NCI-H1694 (cell line): Measurements from ENCODE around the gene IL17A.
"Not testable (repeated sequence)": the region's sequence is repeated elsewhere in the genome, so short reads cannot be mapped to it uniquely, and the experiment has no call there.

Experiments used
- DNase-seq: peaks from one replicate; lab custom pipeline; 2025; lab: John Stamatoyannopoulos, UW

IL17A gene

DNA sequence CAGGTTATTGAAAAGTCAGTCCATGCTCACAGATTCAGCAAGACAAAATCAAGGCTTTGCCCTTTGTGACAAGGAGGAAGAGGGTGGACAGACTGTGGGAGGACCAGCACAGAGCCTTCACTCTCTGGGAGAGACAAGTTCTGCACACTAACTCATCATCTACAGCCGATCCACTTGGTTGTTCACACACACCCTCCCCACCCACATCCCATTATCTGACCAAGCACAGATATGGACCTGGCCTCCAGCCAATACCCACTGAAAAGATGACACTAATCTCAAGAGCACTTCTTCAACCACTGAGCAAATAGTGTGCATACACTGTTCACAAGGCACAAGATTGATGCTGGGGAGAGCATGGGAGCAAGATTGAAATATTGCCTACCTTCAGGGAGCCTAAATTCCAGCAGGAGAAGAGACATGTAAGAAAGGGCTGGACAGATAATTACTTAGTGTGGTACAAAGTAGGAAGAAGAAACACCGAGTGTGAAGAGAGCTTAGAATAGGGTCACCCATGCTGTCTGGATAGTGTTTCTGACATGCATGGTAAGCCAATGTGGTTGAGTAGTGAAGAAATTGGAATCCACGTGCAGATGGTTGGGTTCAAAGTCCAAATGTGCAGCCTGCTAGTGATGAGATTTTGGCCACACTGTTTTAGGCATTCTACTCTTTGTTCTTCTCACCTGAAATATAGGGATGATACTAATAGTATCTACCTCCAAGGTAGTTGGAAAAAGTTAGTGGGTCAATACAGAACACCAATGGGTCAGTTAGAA lies 21.7 kb upstream of the IL17A start:
- no peak for DNase-seq

DNA sequence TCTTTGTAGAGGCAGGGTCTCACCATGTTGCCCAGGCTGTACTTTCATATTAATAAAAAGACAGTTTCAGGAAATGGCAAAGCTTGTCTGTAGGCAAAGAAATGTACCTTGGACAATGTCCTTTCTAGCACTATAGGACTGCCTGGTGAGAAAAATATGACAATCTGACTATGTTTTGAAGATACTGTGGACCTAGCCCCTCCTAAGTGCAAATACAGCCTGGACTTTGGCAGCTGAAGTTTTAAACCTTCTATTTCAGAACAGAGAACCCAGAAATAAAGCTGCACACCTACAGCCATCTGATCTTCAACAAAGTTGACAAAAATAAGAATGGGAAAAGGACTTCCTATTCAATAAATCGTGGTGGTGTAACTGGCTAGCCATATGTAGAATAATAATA lies 18.9 kb upstream of the IL17A start:
- DNase-seq, result no peak

DNA sequence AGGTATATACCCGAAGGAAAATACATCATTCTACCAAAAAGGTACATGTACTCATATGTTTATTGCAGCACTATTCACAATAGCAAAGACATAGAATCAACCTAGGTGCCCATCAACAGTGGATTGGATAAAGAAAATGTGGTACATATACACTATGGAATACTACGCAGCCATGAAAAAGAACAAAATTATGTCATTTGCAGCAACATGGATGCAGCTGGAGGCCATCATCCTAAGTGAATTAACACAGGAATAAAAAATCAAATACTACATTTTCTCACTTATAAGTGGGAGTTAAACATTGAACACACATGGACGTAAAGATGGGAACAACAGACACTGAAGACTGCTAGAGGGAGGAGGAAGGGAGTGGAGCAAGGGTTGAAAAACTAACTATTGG lies 17.8 kb upstream of the IL17A start:
- DNase-seq, result not testable (repeated sequence)

DNA sequence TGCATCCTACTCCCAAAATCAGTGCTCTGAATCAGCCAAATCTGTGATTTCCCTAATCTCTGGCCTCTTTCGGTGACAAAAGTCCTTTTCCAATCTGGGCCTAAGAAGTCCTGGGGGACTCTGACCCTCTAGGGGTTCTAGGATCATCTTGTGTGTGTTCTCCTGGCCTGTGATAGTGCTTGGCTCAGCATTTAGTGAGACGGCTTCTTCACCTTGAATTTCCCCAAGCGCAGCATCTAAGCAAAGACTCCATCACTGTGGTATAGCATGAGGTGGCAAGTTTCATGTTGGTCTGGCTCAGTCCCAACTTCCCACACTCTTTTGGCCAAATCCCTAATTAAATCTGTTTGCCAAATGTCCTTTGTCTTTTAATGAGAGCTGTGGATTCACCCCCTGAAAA lies 12.1 kb upstream of the IL17A start:
- DNase-seq, result no peak

DNA sequence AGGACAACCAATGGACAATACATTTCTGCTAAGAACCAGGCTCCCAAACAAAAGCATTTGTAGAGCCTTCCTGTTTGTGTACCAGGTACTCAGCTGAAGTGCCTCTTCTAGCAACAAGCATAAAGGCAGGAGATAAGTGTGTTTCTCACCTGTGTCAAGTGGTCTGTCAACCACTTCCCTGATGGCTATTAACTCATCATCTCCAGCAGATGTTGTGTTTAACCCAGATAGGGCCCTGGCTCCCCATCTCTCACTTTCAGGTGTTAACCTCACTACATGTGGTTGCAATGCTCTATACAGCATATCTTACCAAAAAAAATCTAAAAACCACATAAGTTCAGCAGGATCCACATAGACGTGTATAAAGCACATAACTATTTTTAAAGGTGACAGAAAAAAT lies 9.6 kb upstream of the IL17A start:
- no peak for DNase-seq

DNA sequence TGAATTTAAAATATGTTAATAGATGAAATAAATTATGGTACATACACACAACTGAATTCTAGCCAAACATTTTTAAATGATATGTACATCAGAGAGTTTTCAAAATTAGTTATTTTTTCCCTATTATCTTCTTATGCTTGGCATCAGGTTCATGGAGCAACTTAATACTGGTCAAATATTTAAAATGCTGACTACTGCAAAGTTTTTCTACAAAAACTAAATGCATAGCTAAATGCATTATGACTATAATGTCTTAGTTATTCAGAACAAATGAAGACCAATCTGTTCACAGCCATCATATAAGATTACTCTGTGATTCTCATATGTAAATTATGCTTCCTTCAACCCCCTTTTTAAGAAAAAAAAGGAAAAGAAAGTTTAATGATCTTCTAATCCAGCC lies 8.2 kb upstream of the IL17A start:
- DNase-seq, result no peak

DNA sequence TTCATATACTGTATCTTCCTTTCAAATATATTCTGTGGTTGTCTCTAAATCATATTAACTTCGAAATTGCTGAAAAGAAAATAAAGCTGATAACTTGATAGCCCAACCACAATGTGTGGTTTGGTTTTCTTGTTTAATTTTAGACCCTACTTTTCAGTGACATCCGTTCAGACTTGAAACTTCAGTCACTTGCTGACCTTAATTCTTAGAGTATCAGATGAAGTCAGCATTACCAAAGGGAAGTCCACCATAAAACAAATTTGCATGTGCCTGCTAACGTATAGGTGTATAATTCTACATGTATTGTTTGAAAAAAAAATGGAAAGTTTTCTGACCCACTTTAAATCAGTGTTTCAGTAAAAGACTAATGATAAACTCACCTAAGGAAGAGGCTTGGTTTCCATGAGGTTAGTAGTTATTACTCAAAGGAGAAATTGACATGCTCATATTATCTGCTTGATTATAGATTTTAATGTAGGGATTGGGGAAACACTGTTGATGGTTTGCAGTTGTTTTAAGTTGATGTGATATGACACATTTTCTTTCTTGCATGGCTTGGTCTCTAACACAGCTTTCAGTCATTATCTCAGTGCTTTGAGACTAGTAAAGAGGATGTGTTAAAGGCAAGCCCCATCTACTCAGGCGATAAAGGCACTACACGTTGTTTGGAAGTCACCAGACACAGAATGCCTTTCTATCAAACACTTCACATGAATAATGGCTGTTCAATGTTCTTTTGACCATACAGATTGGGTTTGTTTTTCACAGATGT lies 5.2 kb upstream of the IL17A start:
- no peak for DNase-seq

DNA sequence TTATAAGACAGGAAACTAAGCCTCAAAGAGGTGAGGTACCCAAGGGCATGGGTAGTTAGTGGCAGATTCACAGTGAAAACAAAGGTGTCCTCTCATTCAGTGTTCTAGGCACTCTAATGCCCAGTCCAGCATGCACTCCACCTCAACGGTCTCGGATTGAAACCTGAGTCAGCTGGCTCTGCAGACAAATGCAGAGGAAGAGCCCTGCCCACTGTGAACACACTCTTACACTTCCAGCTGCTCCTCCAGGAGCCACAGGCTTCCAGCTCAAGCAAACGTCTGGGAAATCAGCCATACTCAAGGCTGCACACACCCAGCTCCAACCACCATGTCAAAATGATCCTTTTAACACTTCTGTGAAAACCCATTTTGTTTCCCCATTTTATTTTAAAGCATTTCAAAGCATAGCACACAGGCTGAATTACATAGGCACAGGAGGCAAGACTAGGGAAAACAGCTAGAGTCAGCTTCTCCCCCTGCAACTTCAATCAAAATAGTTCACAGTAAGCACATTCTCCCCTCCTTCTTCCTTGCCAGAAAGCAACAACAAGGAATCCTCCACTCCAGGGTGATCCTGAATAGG lies 3.0 kb upstream of the IL17A start:
- no peak for DNase-seq

DNA sequence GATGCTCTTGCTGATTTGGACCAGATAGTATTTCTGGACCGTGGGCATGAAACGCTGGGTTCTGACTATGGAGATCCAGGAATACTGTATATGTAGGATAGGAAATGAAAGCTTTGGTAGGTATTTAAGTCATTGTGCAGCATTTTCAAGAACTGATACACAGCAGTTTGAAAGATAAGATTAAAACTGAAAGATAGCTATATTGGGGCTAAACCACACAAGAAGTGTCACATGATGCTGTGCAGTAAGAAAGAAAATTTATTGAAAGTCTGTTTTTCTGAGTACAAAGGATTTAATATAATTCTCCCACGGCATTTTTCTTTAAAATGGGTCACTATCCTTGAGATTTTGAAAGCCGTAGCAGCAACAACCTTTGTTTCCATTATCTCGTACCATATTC lies 305 bp downstream of the IL17A start:
- no peak for DNase-seq

DNA sequence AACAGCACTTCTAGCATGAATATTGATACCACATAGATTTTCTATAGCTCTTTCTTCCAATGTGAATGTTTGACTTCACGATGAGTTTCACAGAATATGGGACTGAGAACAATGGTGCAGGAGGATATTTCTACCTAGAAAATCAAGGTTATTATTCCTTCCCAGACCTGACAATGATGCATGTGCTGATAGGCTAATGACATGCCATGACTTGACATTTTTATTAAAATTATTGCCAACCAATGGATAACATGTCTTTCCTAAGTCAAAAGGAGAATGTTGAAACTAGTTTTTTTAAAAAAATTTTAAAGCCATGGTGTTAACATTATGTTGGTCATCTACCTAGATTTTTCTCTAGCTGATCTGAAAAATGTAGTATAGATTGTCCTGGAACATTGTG lies 923 bp downstream of the IL17A start:
- no peak for DNase-seq

DNA sequence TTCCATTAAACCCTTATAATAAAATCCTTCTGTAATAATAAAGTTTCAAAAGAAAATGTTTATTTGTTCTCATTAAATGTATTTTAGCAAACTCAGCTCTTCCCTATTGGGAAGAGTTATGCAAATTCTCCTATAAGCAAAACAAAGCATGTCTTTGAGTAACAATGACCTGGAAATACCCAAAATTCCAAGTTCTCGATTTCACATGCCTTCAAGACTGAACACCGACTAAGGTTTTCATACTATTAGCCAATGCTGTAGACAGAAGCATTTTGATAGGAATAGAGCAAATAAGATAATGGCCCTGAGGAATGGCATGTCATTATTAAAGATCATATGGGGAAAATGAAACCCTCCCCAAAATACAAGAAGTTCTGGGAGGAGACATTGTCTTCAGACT lies 3.8 kb downstream of the IL17A start:
- no peak for DNase-seq

DNA sequence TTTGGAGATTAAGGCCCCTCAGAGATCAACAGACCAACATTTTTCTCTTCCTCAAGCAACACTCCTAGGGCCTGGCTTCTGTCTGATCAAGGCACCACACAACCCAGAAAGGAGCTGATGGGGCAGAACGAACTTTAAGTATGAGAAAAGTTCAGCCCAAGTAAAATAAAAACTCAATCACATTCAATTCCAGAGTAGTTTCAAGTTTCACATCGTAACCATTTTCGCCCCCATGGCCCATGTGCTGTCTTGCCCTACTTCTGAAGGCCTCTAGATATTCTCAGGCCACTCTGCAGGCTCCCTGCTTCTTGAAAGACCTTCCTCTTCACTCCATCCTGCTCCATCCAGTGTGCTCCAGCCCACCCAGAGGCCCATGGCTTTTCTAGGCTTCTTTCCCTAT lies 4.2 kb downstream of the IL17A start:
- no peak for DNase-seq

DNA sequence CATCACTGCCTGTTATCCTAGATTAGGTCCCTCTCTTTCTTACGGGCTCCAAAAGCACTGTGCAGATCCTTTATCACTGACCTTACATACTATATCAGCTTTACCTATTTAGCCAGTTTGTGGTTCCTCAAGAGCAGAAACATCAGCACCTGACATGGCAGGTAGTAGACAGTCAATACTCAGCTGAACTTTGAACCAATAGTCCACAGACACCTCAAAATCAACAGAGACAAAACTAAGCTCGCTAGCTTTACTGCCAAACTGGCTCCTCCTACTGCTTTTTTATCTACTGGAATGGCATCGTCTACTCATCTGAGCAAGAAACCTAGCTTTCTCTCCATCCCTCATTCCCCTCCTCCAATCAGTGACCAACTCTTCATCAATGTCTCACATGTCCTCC lies 5.6 kb downstream of the IL17A start:
- DNase-seq, result no peak

DNA sequence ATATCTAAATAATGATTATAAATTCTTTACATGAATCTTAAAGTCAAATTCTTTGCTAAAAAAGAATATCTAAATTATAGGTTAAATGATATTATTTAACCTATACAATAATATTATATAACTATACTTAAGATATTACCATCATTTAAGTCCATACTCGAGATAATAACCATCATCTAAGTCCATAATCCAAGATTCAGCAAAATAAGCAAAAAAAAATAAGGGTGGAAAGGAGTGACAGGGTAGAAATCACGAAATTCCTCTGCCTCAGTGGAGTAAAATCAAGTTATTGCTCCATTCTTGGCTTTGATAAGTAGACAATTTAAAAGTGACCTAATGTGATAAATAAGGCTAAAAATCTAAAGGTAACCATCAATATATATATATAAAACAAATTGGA lies 9.7 kb downstream of the IL17A start:
- DNase-seq, result no peak

DNA sequence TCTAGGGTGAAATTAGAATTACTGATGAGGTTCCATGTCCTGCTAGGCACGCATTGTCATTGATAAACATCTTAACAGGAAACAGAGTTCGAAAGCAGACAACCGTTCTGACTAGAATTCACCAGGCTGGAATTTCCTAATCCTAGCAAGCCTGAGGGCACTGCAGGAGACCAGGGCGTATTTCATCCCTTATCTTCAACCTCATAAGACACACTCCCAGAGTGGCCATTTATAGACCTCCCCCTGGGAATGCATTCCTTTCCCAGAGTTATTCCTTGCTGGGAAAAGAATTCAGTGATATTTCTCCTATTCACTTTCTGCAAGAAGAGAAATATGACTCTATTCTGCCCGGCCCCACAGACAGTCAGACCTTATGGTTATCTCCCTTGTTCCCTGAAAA lies 13.9 kb downstream of the IL17A start:
- not testable (repeated sequence) for DNase-seq

DNA sequence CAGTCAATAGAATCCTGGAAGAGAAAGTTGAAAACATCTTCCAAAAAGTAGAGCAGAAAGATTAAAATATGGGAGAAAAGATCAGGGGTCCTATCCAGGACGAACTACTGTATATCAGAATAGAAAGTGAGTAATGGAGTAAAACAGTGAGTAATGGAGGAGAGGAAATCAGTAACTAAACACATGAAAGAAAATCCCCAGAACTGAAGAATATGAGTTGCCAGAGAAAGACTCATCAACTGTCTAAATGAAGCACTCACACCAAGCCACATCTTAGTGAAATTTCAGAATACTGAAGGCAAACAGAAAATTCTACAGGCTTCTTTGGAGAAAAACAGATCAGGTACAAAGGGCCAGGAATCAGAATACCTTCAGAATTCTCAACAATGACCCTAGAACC lies 14.9 kb downstream of the IL17A start:
- DNase-seq, result no peak

DNA sequence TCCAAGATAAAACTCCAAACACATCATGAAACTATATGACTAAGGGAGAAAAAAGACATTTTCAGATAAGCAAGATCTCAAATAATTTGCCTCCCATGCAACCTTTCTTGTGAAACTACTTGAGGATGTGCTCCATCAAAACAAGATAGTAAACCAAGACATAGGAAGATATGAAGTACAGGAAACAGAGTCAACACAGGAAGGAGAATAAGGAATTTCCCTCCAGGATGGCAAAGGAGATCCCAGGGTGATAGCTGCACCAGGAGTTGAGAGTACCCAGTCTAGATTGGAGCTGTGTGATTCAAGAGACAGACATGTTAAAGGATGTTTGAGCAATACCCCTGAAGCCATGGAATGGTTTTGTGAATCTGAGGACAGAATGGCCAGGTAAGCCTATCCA lies 15.3 kb downstream of the IL17A start:
- DNase-seq, result no peak

DNA sequence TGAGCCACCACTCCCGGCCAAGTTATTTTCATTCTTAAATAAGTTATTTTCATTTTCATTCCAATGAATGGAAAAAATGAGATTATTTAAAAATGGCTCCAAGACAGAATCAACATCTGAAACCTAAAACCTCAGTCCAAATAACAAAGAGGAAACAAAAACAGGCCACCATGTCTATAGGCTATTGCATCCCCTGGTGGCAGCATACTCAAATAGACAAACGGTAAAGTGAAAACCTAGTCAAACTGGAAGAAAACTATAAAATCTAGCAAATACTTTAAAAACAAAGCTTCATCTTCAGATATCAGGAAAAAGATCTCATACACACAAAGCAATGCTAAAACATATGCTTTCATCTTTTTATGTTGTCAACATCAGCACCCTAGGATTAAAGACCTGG lies 20.9 kb downstream of the IL17A start:
- DNase-seq, result no peak

DNA sequence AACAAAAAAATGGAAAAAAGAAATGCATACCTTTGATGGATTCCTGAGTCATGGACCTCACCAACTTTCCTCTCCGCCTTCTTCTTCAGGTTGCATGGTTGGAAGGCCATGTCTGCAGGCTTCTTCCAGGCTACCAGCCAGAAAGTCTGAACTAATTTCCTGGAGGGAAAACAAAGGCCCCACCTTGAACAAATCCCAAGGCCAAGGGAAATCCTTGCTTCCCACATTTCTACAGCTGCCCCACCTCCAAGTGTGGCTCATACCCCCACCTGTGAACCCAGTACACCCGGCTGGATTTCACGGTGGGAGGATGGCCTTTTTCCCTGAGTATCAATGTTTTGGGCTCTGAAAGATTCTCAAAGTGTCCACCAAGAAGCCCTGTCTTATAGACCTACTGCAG lies 22.4 kb downstream of the IL17A start:
- DNase-seq, result no peak

DNA sequence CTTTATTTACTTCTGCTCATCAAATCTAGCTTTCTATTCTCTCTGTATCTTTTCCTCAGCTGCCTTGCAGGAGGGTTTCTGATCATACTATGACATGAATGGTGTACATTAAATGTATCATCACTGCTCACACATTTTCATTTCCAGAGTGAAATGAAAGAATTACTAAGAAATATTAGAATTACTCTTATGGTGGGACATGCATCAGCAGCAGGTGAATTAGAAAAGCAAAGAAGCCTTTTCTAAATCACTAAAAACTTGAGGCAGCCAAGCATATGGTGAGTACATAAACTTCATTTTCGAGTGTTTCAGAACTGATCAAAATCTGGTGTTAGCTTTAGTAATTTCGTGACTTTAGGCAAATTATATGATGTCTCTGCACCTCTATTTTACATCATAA lies 23.6 kb downstream of the IL17A start:
- DNase-seq, result no peak

DNA sequence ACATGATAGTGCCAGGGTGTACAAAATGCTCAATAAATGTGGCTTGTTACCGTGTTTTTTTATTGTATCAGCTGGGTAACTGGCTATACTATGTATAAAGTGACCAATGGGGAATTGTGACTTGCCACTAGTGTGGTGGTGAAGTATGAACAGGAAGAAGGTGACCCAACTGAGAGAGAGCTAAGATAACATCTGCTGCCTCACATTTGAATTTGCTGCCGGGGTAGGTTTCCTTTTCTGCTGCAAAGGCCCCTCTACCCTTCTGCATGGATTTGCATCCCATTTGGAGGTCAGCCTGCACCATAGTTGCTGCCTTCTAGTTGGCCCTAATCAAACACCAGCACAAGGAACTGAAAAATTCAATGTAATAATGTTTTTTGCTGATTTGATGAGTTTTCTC lies 24.1 kb downstream of the IL17A start:
- no peak for DNase-seq

DNA sequence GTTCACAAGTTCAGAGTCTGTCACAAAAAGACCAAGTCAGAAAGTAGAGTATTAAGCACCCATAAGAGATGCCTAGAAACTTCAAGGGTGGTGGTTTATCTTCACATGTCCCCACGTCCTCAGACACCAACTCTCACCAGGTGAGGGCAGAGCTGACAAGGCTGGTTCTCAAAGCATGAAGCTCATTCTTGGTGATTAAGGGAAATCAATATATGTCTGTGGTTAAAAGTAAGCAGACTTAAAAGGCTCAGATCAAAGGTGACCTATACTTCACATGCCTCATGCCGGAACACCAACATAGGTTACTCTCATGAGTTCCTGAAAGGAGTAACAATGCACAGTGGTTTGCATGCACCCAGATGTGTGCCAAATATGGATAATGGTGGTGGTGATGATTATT lies 27.0 kb downstream of the IL17A start:
- no peak for DNase-seq

DNA sequence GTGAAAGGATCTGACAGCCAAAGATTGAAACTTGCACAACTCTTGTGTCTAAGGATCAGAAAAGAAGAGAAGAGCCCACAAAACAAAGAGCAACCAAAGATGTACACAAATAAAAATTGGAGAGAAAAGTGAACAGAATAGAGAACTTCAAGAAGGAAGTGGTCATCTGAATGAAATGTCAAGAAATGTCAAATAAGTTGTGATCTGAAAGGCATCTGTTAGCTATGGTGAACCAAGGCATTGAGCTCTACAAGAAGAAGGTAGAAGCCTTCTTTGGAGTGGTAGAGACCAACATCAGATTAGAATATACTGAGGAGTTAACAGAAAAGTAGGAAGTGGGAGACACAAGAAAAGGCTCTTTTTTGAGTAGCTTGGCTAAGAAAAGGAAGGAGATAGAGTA lies 29.6 kb downstream of the IL17A start:
- no peak for DNase-seq
